RWPE2 (cell line): ENCODE results near the gene PCID2.

ENCODE experiments used
- ATAC-seq: fragments of 200-7000 bp; cut with Tn5 transposase; 3 replicates; pipeline ENCODE4 v1.9.1; 2021; ENCODE audit warnings: low read depth
- DNase-seq: peaks from one replicate; pipeline ENCODE4 v3.0.0-alpha.2; 2020; ENCODE audit warnings: low spot score
- H3K27ac ChIP-seq: fragments of 450-650 bp; 2 replicates; pipeline ENCODE4 v1.5.1; 2017; ENCODE audit warnings: mild to moderate bottlenecking; ENCODE audit not compliant: poor library complexity, severe bottlenecking
- H3K27me3 ChIP-seq: fragments of 250-450 bp; sonication (Bioruptor Pico); 2 replicates; pipeline ENCODE4 v1.5.1; 2021; ENCODE audit warnings: mild to moderate bottlenecking, moderate library complexity; ENCODE audit not compliant: insufficient read depth, poor library complexity, severe bottlenecking
- H3K36me3 ChIP-seq: fragments of 250-450 bp; sonication (Bioruptor Pico); 2 replicates; pipeline ENCODE4 v1.5.1; 2020; ENCODE audit warnings: low read depth, mild to moderate bottlenecking, moderate library complexity
- H3K4me1 ChIP-seq: fragments of 250-450 bp; sonication (Bioruptor Pico); 2 replicates; pipeline ENCODE4 v1.5.1; 2021; ENCODE audit warnings: mild to moderate bottlenecking, moderate library complexity; ENCODE audit not compliant: insufficient read depth, poor library complexity, severe bottlenecking
- H3K4me3 ChIP-seq: fragments of 250-450 bp; sonication (Bioruptor Pico); 2 replicates; pipeline ENCODE4 v1.5.1; 2021; ENCODE audit warnings: mild to moderate bottlenecking, moderate library complexity; ENCODE audit not compliant: severe bottlenecking
- H3K9me3 ChIP-seq: fragments of 250-450 bp; sonication (Bioruptor Pico); 2 replicates; pipeline ENCODE4 v1.5.1; 2021; ENCODE audit warnings: mild to moderate bottlenecking, moderate library complexity; ENCODE audit not compliant: severe bottlenecking
- TF ChIP-seq, protein P1 (sequence below): fragments of 450-650 bp; IDR thresholded peaks from one replicate; pipeline ENCODE4 v1.5.1; 2017; ENCODE audit warnings: mild to moderate bottlenecking, moderate library complexity; ENCODE audit not compliant: poor library complexity, severe bottlenecking

PCID2 gene

DNA sequence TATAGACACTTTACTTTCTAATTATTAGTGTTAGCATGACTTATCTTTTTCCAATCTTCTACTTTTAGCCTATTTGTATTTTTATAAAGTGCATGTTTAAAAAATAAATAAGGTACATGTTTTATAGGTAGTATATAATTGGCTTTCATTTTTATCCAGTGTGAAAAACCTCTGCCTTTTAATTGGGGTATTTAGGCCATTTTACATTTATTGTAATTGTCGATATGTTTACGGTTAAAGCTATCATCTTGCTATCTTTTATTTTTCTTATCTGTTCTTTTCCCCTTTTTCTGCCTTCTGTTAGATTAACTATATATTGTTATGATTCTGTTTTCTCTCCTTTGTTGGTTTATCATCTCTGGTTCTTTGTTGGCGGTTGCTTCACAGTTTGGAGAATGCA lies 40.9 kb downstream of the PCID2 start:
- Histone ChIP-seq H3K27me3 (peaks cover 12% of the 10 kb centered on the region), H3K27ac (no peak overlapping the region), H3K36me3 (no peaks in the 10 kb centered on the region), H3K4me3 (no peak overlapping the region), H3K9me3 (no peaks in the 10 kb centered on the region), H3K4me1 (no peaks in the 10 kb centered on the region)
- DNase-seq (no peak), ATAC-seq (no peak)
- TF ChIP-seq, protein P1, sequence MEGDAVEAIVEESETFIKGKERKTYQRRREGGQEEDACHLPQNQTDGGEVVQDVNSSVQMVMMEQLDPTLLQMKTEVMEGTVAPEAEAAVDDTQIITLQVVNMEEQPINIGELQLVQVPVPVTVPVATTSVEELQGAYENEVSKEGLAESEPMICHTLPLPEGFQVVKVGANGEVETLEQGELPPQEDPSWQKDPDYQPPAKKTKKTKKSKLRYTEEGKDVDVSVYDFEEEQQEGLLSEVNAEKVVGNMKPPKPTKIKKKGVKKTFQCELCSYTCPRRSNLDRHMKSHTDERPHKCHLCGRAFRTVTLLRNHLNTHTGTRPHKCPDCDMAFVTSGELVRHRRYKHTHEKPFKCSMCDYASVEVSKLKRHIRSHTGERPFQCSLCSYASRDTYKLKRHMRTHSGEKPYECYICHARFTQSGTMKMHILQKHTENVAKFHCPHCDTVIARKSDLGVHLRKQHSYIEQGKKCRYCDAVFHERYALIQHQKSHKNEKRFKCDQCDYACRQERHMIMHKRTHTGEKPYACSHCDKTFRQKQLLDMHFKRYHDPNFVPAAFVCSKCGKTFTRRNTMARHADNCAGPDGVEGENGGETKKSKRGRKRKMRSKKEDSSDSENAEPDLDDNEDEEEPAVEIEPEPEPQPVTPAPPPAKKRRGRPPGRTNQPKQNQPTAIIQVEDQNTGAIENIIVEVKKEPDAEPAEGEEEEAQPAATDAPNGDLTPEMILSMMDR: no peak

DNA sequence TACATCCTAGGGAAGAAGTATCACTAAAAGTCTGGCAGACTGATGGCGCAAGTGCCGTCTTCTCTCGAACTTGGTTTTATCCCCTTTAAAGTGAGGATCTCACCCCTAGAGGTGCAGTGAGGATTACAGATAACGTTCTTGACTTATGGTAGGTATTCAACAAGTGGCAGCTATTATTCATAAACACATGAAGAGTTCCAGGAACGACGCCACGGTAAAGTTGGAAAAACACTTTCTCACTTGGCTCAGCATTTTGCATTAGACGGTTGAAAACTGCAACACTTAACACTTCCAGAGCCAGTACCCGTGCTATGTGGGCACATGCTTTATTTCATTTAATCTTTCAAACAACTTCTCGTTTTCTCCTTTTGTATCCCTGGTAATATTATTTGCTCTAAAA lies 41.3 kb downstream of the PCID2 start:
- no peak overlapping the region for H3K4me3 ChIP-seq
- H3K9me3 ChIP-seq: no peaks in the 10 kb centered on the region
- no peaks in the 10 kb centered on the region for H3K36me3 ChIP-seq
- no peak for DNase-seq
- no peaks in the 10 kb centered on the region for H3K4me1 ChIP-seq
- TF ChIP-seq, protein P1: no peak
- no peak overlapping the region for H3K27ac ChIP-seq
- ATAC-seq: no peak
- peaks cover 12% of the 10 kb centered on the region for H3K27me3 ChIP-seq

DNA sequence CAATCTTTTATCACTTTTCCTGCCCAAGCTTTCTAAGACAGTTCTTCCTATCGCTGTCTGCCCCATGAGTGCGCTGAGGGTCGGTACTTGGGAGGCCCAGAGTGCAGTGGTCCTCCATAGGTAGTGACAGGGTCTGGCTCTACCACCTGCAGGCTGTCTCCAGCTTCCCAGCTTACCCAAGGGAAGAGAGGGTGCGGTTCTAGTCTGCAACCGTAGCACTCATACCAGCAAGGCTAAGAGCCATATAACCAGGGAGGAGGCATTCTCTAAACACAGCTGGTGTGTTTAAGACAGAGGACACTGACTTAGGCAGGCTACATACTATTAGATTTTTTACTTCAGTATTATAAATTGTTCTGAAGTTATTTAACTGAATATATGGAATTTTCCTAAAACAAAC lies 41.8 kb downstream of the PCID2 start:
- H3K4me3 ChIP-seq: no peak overlapping the region
- TF ChIP-seq, protein P1: no peak
- H3K27ac ChIP-seq: no peak overlapping the region
- DNase-seq (no peak), ATAC-seq (no peak)
- no peaks in the 10 kb centered on the region for H3K36me3 ChIP-seq
- peaks cover 12% of the 10 kb centered on the region for H3K27me3 ChIP-seq
- H3K9me3 ChIP-seq: no peaks in the 10 kb centered on the region
- H3K4me1 ChIP-seq: no peaks in the 10 kb centered on the region

DNA sequence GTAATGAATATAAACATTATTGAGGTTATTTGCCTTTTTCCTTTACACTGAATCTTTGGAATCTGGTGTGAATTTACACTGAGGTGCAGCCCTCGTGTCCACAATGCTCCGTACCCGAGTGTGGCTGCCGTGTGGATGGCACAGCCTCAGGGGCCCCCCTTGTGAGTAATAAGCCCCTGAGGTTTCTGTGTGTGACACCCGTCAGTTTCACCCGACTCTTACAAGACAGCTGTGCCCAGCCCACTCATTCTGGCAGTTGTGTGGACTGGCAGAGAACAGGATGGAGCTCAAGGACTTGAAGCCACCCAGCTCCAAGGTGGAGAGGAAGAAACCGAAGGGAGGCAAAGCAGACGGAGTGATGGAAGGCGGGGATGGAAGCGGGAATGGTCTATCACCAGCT lies 42.2 kb downstream of the PCID2 start:
- ATAC-seq (no peak), DNase-seq (no peak)
- H3K4me3 ChIP-seq: no peak overlapping the region
- H3K4me1 ChIP-seq: no peaks in the 10 kb centered on the region
- peaks cover 14% of the 10 kb centered on the region for H3K27me3 ChIP-seq
- no peak overlapping the region for H3K27ac ChIP-seq
- H3K9me3 ChIP-seq: no peaks in the 10 kb centered on the region
- no peaks in the 10 kb centered on the region for H3K36me3 ChIP-seq
- TF ChIP-seq, protein P1: no peak

DNA sequence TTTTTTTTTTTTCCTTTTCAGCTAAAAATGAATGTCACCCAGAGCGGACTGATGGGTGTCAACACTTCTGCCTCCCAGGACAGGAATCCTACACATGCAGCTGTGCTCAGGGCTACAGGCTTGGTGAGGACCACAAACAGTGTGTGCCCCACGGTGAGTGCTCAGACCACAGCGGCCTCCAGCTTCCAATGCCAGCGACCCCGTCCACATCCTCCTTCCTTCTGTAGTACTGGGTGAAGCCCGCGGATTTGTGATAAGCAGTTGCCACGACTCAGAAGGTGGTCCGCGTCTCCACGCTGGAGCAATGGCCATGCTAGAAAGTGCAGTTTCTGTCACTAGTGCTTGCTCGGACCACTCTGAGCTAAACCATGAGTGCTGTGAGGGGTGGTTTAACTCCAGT lies 44.0 kb downstream of the PCID2 start:
- no peak for ATAC-seq
- TF ChIP-seq, protein P1: no peak

More for the DNA sequence above, 44.0 kb downstream of the PCID2 start:
- no peak overlapping the region for H3K4me3 ChIP-seq
- no peaks in the 10 kb centered on the region for H3K4me1 ChIP-seq
- H3K27me3 ChIP-seq: peaks cover 20% of the 10 kb centered on the region
- H3K9me3 ChIP-seq: no peaks in the 10 kb centered on the region
- H3K27ac ChIP-seq: no peak overlapping the region
- DNase-seq: no peak
- H3K36me3 ChIP-seq: no peaks in the 10 kb centered on the region
